NK-92 (cell line): ENCODE data around the gene SRRM1.
"Not testable (repeated sequence)": the region's sequence is repeated elsewhere in the genome, so short reads cannot be mapped to it uniquely, and the experiment has no call there.

ENCODE experiments used
- DNase-seq: peaks from one replicate; lab custom pipeline; 2025; ENCODE audit not compliant: unreplicated experiment; lab: John Stamatoyannopoulos, UW

The SRRM1 gene

DNA sequence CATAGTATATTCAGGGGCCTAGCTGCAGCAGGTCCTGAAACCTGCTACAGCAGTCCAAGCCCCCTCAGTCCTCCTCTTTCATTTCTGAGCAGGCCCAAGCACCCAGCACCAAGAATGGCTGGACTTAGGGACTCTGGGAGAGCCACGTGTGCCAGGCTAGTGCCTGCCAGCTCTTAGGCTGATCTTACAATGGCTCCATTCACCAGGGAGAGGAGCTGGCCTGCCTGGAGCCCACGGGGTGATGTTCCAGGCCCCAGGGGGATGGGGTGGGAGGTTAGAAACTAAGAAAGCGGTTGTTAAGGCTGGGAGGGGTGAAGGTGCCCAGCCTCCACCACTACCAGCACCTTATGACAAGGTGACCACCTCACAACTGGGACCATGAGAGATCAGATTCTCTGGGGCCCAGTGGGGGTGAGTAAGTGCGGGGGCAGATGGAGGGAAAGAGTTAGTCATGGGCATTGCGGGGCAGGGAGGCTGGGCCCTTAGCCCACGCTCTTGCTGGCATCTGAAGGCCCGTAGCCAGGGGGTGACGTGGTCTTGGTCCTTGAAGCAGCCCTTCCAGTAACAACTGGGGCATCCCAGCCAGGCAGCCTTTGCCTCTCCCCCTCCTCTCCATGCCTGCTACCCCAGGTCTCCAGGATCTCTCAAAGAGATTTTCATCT, 71.9 kb downstream of the SRRM1 start:
- no peak for DNase-seq

- no peak for DNase-seq
These were observed 72.6 kb downstream of the SRRM1 start for GRCh38 chr1:24715658-24716057.

- no peak for DNase-seq
These were observed 75.0 kb downstream of the SRRM1 start for GRCh38 chr1:24717887-24718650.

DNA sequence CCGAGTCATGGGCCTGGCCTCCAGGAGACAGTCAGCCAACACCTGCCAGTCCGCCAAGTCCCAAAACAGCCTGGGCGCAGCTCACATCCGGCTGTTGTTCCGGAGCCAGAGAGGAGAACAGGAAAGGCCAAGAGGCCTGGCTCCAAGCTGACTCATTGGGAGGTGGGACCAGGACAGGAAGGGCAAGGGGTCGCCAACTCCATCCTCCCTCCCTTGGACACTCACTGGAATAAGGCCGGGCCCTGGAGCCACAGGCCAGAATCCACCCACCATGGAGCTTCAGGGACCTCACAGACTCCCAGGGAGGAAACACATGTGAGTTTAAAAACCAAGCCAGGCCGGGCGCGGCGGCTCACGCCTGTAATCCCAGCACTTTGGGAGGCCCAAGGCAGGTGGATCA, 77.0 kb downstream of the SRRM1 start:
- no peak for DNase-seq

GRCh38 chr1:24721533-24721932, 78.4 kb downstream of the SRRM1 start:
- no peak for DNase-seq

DNA sequence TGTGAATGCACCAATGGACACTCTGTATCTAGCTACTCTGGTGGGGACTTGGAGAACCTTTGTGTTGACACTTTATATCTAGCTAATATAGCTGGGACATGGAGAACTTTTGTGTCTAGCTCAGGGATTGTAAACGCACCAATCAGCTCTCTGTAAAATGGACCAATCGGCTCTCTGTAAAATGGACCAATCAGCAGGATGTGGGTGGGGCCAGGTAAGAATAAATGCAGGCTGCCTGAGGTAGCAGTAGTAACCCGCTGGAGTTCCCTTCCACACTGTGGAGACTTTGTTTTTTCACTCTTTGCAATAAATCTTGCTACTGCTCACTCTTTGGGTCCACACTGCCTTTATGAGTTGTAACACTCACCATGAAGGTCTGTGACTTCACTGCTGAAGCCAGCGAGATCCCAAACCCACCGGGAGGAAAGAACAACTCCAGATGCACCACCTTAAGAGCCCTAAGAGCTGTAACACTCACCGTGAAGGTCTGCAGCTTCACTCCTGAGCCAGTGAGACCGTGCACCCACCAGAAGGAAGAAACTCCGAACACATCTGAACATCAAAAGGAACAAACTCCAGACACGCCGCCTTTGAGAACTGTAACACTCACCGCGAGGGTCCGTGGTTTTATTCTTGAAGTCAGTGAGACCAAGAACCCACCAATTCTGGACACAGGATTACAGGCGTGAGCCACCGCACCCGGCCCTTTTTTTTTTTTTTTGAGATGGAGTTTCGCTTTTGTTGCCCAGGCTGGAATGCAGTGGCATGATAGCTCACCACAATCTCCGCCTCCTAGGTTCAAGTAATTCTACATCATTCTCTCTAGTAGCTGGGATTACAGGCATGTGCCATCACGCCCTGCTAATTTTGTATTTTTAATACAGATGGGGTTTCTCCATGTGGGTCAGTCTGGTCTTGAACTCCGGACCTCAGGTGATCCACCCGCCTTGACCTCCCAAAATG, 79.3 kb downstream of the SRRM1 start:
- DNase-seq: not testable (repeated sequence)
